ENCODE data around the gene MED4.
"Not testable (repeated sequence)": the region's sequence is repeated elsewhere in the genome, so short reads cannot be mapped to it uniquely, and the experiment has no call there.

MED4 gene

GRCh38 chr13:48086272-48086671 is 8.6 kb downstream of the MED4 start:
- Histone ChIP-seq H3K36me3 (ENCODE audit: control insufficient read depth, low read depth, low read length) (peaks cover 35% of the 10 kb centered on the region), H3K9ac (ENCODE audit: low read length) (no peak overlapping the region), H3K9me3 (ENCODE audit: control insufficient read depth, low read depth, low read length) (no peaks in the 10 kb centered on the region), H3K4me1 (ENCODE audit: control insufficient read depth, low read depth, low read length) (no peaks in the 10 kb centered on the region), H3K27me3 (ENCODE audit: control insufficient read depth, insufficient read depth, low read length) (no peaks in the 10 kb centered on the region), H3K27ac (ENCODE audit: low read length) (no peak overlapping the region), H3K4me3 (ENCODE audit: low read length) (no peak overlapping the region)

- Histone ChIP-seq H3K9me3 (ENCODE audit: control insufficient read depth, low read depth, low read length) (no peaks in the 10 kb centered on the region), H3K36me3 (ENCODE audit: control insufficient read depth, low read depth, low read length) (peaks cover 74% of the 10 kb centered on the region), H3K4me3 (ENCODE audit: low read length) (no peak overlapping the region), H3K4me1 (ENCODE audit: control insufficient read depth, low read depth, low read length) (no peaks in the 10 kb centered on the region), H3K9ac (ENCODE audit: low read length) (no peak overlapping the region), H3K27me3 (ENCODE audit: control insufficient read depth, insufficient read depth, low read length) (no peaks in the 10 kb centered on the region), H3K27ac (ENCODE audit: low read length) (no peak overlapping the region)
Measured at GRCh38 chr13:48081739-48082138, 13.2 kb downstream of the MED4 start.

- Histone ChIP-seq H3K27ac (ENCODE audit: low read length) (no peak overlapping the region), H3K36me3 (ENCODE audit: control insufficient read depth, low read depth, low read length) (peaks cover 86% of the 10 kb centered on the region), H3K9ac (ENCODE audit: low read length) (no peak overlapping the region)
Measured at GRCh38 chr13:48078251-48078656, 16.6 kb downstream of the MED4 start.

GRCh38 chr13:48074006-48074405 is 20.9 kb downstream of the MED4 start:
- Histone ChIP-seq H3K4me3 (ENCODE audit: low read length) (no peak overlapping the region), H3K9ac (ENCODE audit: low read length) (no peak overlapping the region), H3K4me1 (ENCODE audit: control insufficient read depth, low read depth, low read length) (no peaks in the 10 kb centered on the region), H3K27me3 (ENCODE audit: control insufficient read depth, insufficient read depth, low read length) (no peaks in the 10 kb centered on the region), H3K36me3 (ENCODE audit: control insufficient read depth, low read depth, low read length) (peaks cover 75% of the 10 kb centered on the region), H3K27ac (ENCODE audit: low read length) (no peak overlapping the region), H3K9me3 (ENCODE audit: control insufficient read depth, low read depth, low read length) (peaks cover 48% of the 10 kb centered on the region)

More at GRCh38 chr13:48078251-48078656, 16.6 kb downstream of the MED4 start:
- Histone ChIP-seq H3K27me3 (ENCODE audit: control insufficient read depth, insufficient read depth, low read length) (no peaks in the 10 kb centered on the region), H3K9me3 (ENCODE audit: control insufficient read depth, low read depth, low read length) (peaks cover 5% of the 10 kb centered on the region), H3K4me3 (ENCODE audit: low read length) (no peak overlapping the region), H3K4me1 (ENCODE audit: control insufficient read depth, low read depth, low read length) (no peaks in the 10 kb centered on the region)

GRCh38 chr13:48072787-48073186 is 22.1 kb downstream of the MED4 start:
- peaks cover 56% of the 10 kb centered on the region for H3K9me3 ChIP-seq (ENCODE audit: control insufficient read depth, low read depth, low read length)
- H3K27me3 ChIP-seq (ENCODE audit: control insufficient read depth, insufficient read depth, low read length), result no peaks in the 10 kb centered on the region
- H3K36me3 ChIP-seq (ENCODE audit: control insufficient read depth, low read depth, low read length), result peaks cover 70% of the 10 kb centered on the region

GRCh38 chr13:48072304-48072703 is 22.6 kb downstream of the MED4 start:
- Histone ChIP-seq H3K36me3 (ENCODE audit: control insufficient read depth, low read depth, low read length) (peaks cover 65% of the 10 kb centered on the region), H3K27me3 (ENCODE audit: control insufficient read depth, insufficient read depth, low read length) (no peaks in the 10 kb centered on the region), H3K9ac (ENCODE audit: low read length) (no peak overlapping the region), H3K4me3 (ENCODE audit: low read length) (no peak overlapping the region), H3K27ac (ENCODE audit: low read length) (no peak overlapping the region), H3K4me1 (ENCODE audit: control insufficient read depth, low read depth, low read length) (no peaks in the 10 kb centered on the region), H3K9me3 (ENCODE audit: control insufficient read depth, low read depth, low read length) (peaks cover 56% of the 10 kb centered on the region)

More at GRCh38 chr13:48072787-48073186, 22.1 kb downstream of the MED4 start:
- H3K9ac ChIP-seq (ENCODE audit: low read length), result no peak overlapping the region
- H3K4me3 ChIP-seq (ENCODE audit: low read length), result no peak overlapping the region
- no peak overlapping the region for H3K27ac ChIP-seq (ENCODE audit: low read length)
- H3K4me1 ChIP-seq (ENCODE audit: control insufficient read depth, low read depth, low read length), result no peaks in the 10 kb centered on the region

- peaks cover 57% of the 10 kb centered on the region for H3K36me3 ChIP-seq (ENCODE audit: control insufficient read depth, low read depth, low read length)
Measured at GRCh38 chr13:48070942-48071341, 24.0 kb downstream of the MED4 start.

GRCh38 chr13:48069573-48069972 is 25.3 kb downstream of the MED4 start:
- Histone ChIP-seq H3K36me3 (ENCODE audit: control insufficient read depth, low read depth, low read length) (peaks cover 46% of the 10 kb centered on the region), H3K9me3 (ENCODE audit: control insufficient read depth, low read depth, low read length) (peaks cover 56% of the 10 kb centered on the region), H3K9ac (ENCODE audit: low read length) (no peak overlapping the region)

More at GRCh38 chr13:48070942-48071341, 24.0 kb downstream of the MED4 start:
- Histone ChIP-seq H3K4me3 (ENCODE audit: low read length) (no peak overlapping the region), H3K9ac (ENCODE audit: low read length) (no peak overlapping the region), H3K27me3 (ENCODE audit: control insufficient read depth, insufficient read depth, low read length) (no peaks in the 10 kb centered on the region), H3K4me1 (ENCODE audit: control insufficient read depth, low read depth, low read length) (no peaks in the 10 kb centered on the region), H3K9me3 (ENCODE audit: control insufficient read depth, low read depth, low read length) (peaks cover 56% of the 10 kb centered on the region), H3K27ac (ENCODE audit: low read length) (no peak overlapping the region)

GRCh38 chr13:48068952-48069351 is 26.0 kb downstream of the MED4 start:
- H3K4me1 ChIP-seq (ENCODE audit: control insufficient read depth, low read depth, low read length), result no peaks in the 10 kb centered on the region
- H3K27me3 ChIP-seq (ENCODE audit: control insufficient read depth, insufficient read depth, low read length), result no peaks in the 10 kb centered on the region
- peaks cover 42% of the 10 kb centered on the region for H3K36me3 ChIP-seq (ENCODE audit: control insufficient read depth, low read depth, low read length)
- no peak overlapping the region for H3K4me3 ChIP-seq (ENCODE audit: low read length)
- H3K27ac ChIP-seq (ENCODE audit: low read length), result no peak overlapping the region
- H3K9me3 ChIP-seq (ENCODE audit: control insufficient read depth, low read depth, low read length), result peaks cover 56% of the 10 kb centered on the region
- no peak overlapping the region for H3K9ac ChIP-seq (ENCODE audit: low read length)

More at GRCh38 chr13:48069573-48069972, 25.3 kb downstream of the MED4 start:
- no peak overlapping the region for H3K27ac ChIP-seq (ENCODE audit: low read length)
- H3K27me3 ChIP-seq (ENCODE audit: control insufficient read depth, insufficient read depth, low read length), result no peaks in the 10 kb centered on the region
- H3K4me1 ChIP-seq (ENCODE audit: control insufficient read depth, low read depth, low read length), result no peaks in the 10 kb centered on the region
- H3K4me3 ChIP-seq (ENCODE audit: low read length), result no peak overlapping the region

- Histone ChIP-seq H3K9me3 (ENCODE audit: control insufficient read depth, low read depth, low read length) (peaks cover 48% of the 10 kb centered on the region), H3K9ac (ENCODE audit: low read length) (no peak overlapping the region), H3K27me3 (ENCODE audit: control insufficient read depth, insufficient read depth, low read length) (no peaks in the 10 kb centered on the region), H3K4me3 (ENCODE audit: low read length) (no peak overlapping the region), H3K27ac (ENCODE audit: low read length) (no peak overlapping the region), H3K4me1 (ENCODE audit: control insufficient read depth, low read depth, low read length) (no peaks in the 10 kb centered on the region), H3K36me3 (ENCODE audit: control insufficient read depth, low read depth, low read length) (peaks cover 33% of the 10 kb centered on the region)
Measured at GRCh38 chr13:48068036-48068435, 26.9 kb downstream of the MED4 start.

- Histone ChIP-seq H3K27me3 (ENCODE audit: control insufficient read depth, insufficient read depth, low read length) (no peaks in the 10 kb centered on the region), H3K36me3 (ENCODE audit: control insufficient read depth, low read depth, low read length) (peaks cover 17% of the 10 kb centered on the region), H3K4me3 (ENCODE audit: low read length) (no peak overlapping the region), H3K9ac (ENCODE audit: low read length) (no peak overlapping the region), H3K27ac (ENCODE audit: low read length) (no peak overlapping the region), H3K4me1 (ENCODE audit: control insufficient read depth, low read depth, low read length) (peaks cover 3% of the 10 kb centered on the region), H3K9me3 (ENCODE audit: control insufficient read depth, low read depth, low read length) (peaks cover 32% of the 10 kb centered on the region)
Measured at GRCh38 chr13:48066310-48066989, 28.5 kb downstream of the MED4 start.

GRCh38 chr13:48059951-48060350 is 35.0 kb downstream of the MED4 start:
- not testable (repeated sequence) for H3K36me3 ChIP-seq (ENCODE audit: control insufficient read depth, low read depth, low read length); H3K4me3 ChIP-seq (ENCODE audit: low read length)

More at GRCh38 chr13:48059951-48060350, 35.0 kb downstream of the MED4 start:
- not testable (repeated sequence) for H3K27ac ChIP-seq (ENCODE audit: low read length); H3K4me1 ChIP-seq (ENCODE audit: control insufficient read depth, low read depth, low read length); H3K9ac ChIP-seq (ENCODE audit: low read length); H3K27me3 ChIP-seq (ENCODE audit: control insufficient read depth, insufficient read depth, low read length); H3K9me3 ChIP-seq (ENCODE audit: control insufficient read depth, low read depth, low read length)

Measured in iPS-18a (cell line).